ENCODE measurements around the gene KRTAP4-11. TPM values are rescaled to one million over a fixed set of nuclear protein-coding genes. Genes with fewer than 3 reads are reported as not detected.

The KRTAP4-11 gene
- total RNA-seq, 1 experiment from 2014 or later, result not detected

DNA sequence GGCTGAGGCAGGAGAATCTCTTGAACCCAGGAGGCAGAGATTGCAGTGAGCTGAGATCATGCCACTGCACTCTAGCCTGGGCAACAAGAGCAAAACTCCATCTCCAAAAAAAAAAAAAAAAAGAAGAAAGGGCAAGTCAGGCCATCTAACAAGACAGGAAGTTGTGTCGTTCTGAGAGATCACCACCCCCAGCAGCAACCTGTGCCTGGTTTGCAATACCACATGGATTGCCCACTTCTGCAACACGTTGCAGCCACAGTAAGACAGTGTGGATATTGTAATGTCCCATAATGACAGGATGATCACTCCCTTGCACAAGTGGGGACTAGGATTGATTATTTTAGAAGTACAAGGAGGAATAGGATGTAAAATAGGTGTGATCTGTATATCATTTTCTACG lies 49.1 kb downstream of the KRTAP4-11 start:
- Histone ChIP-seq H3K9me2 (ENCODE audit: insufficient read depth) (no peaks in the 10 kb centered on the region), H2AFZ (ENCODE audit: low read depth, low read length, poor library complexity, severe bottlenecking) (no peak overlapping the region), H4K20me1 (ENCODE audit: insufficient read depth) (no peaks in the 10 kb centered on the region), H3K4me1 (ENCODE audit: control insufficient read depth in 1 of 2, insufficient read depth in 2 of 2, low read length in 2 of 2) (peaks cover 9 to 69% of the 10 kb centered on the region in 2 experiments), H3K27me3 (ENCODE audit: insufficient read depth, low read length) (no peaks in the 10 kb centered on the region), H3K36me3 (ENCODE audit: control insufficient read depth in 1 of 2, insufficient read depth in 2 of 2, low read length in 2 of 2) (peaks cover 0 to 51% of the 10 kb centered on the region in 2 experiments; a peak in 2 of 4 replicates), H3K9me3 (ENCODE audit: control insufficient read depth in 1 of 2, insufficient read depth in 1 of 2, low read depth in 1 of 2, low read length in 2 of 2) (no peaks in the 10 kb centered on the region; a peak in 1 of 4 replicates), H3K9ac (ENCODE audit: low read length) (no peak overlapping the region), H3K4me2 (ENCODE audit: low read length) (no peak overlapping the region), H3K4me3 (replicated peaks in 1 of 2; ENCODE audit: low read depth in 1 of 2, low read length in 2 of 2) (no peak overlapping the region), H3K27ac (ENCODE audit: low read depth, low read length) (no peak overlapping the region), H3K79me2 (ENCODE audit: insufficient read depth, low read length) (peaks cover 10% of the 10 kb centered on the region)
- ATAC-seq, result no peak
- intact Hi-C loops (cut with micrococcal nuclease), result no loop called here
- TF ChIP-seq EGR1 (IDR thresholded peaks at IDR 0.05; ENCODE audit: low read depth) (no peak), CBX3 (IDR thresholded peaks at IDR 0.05; ENCODE audit: low read depth) (no peak), CEBPB (IDR thresholded peaks at IDR 0.05; ENCODE audit: low read depth) (no peak), FOSL1 (IDR thresholded peaks at IDR 0.05; ENCODE audit: low read depth) (no peak), REST (IDR thresholded peaks at IDR 0.05; ENCODE audit: low read depth) (no peak), JUND (IDR thresholded peaks at IDR 0.05) (no peak; the same call in 1 of the 2 replicates), POLR2A (IDR thresholded peaks at IDR 0.05; ENCODE audit: borderline replicate concordance, extremely low read depth, insufficient read depth, insufficient read length) (no peak)
- TF ChIP-seq, protein P1, sequence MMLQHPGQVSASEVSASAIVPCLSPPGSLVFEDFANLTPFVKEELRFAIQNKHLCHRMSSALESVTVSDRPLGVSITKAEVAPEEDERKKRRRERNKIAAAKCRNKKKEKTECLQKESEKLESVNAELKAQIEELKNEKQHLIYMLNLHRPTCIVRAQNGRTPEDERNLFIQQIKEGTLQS (IDR thresholded peaks at IDR 0.05), result no peak
- ChIA-PET RAD21 (ENCODE audit: low non-redundant PET in 1 of 2, low total read pairs in 2 of 2, uncharacterized antibody in 2 of 2, unreplicated experiment in 2 of 2) (no interaction called here), CTCF (no interaction called here), POLR2A (no interaction called here)
- BruUV-seq (replicated peaks), result no TSS peak
- DNase-seq (ENCODE audit: low read depth, low spot score), result no peak
